ENCODE measurements around the gene OR10J4.
"Not testable (repeated sequence)": the region's sequence is repeated elsewhere in the genome, so short reads cannot be mapped to it uniquely, and the experiment has no call there.

OR10J4 gene

DNA sequence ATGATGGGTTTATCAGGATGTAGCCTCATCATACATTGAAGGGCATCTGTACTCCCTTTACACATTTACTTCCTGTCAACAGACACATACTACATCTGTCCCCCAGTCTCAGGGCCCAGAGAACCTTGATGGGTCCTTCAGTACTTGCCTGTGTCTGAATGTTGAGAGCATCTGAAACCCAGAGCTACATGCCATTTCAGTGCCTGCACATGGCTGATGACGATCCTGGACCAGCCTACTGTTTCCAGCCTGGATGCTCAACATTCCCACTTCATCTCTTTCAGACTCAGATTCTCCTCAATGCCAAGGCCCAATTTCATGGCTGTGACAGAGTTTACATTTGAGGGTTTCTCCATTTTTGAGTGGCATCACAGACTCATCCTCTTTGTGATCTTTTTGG, at the start of gene OR10J4:
OR10J4 (plus strand) TSS at position 301 of the 400 bp plus-strand sequence.
- no peak for DNase-seq (ENCODE audit: low read depth)

DNA sequence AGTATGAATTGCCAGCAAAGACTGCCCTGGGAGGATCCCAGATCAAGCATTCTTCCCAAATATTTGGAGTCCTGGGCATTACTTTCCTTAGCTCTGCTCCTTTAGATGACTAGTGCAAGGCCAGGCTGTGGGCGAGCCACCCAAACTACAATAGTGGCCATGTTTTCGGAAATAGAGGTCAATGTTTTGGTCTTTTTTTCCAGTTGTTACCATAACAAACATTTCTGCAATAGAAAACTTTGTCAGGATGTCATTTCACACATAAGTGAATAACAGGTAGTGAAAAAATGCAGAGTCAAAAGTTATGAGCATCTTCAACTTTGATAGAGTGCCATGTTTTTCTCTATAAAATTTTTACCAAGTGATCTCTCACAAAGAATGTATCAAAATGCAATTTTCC, 25.2 kb upstream of the OR10J4 start:
- no peak for DNase-seq (ENCODE audit: low read depth)

DNA sequence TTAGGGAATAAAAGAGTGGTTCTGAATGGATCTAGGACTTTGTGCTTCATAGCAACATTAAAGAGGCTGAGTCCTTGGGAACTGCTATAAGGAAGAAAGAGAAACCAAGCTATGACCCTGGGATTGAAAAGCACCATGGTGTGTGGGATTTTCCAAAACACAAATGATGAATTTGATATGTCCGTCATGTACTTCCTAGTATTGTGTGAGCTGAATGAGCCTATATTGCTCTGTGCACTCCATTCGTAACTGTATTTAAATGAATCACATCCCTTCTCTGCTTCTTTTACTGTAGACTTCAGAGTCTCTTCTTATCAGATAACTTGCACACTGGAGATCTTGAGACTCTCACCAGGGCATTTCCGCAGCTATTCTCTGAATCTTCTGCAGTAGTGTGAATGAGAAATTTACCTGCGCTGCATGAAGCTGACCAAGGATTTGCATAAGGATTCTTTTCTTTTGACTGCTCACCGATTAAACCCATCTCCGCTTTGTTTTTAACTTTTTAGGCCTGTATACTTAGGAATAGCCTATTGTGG, 23.1 kb upstream of the OR10J4 start:
- no peak for DNase-seq (ENCODE audit: low read depth)

DNA sequence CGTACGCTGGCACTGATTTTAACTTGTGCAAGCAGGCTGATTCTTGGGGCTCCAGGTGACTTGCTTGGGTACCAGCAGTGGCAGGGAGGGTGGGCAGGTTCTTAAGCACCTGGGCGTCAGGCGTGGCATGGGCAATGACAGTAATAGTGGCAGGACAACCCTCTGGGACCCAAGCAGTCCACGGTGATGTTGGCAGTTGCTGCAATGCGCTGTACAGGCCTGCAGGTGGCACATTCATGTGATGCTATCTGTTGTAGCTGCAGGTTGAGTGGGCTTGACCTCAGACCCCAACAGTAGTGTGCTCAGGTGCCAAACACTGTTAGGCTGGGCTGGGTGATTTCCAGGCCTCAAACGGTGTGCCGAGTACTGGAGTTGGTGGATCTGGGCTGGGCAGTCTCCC, 10.2 kb upstream of the OR10J4 start:
- DNase-seq (ENCODE audit: low read depth), result no peak

DNA sequence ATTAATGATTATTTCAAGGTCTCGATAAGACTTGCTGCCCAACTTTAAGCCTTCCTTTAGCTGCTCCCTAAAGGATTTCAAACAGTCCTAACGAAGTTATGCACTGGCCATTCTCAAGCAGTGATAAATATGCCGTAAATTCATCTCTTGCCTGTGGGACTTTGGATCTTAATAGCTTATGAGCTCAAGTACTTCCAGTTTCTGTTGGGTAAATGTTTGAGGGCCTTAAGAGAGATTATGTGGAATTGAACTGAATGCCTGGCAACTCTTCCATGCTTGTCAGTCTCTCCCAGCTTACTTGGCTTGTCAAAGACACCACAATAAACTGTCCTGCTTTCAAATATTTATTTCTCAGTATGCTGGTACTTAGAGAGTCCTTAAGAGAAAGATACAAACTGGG, 3.5 kb upstream of the OR10J4 start:
- no peak for DNase-seq (ENCODE audit: low read depth)

DNA sequence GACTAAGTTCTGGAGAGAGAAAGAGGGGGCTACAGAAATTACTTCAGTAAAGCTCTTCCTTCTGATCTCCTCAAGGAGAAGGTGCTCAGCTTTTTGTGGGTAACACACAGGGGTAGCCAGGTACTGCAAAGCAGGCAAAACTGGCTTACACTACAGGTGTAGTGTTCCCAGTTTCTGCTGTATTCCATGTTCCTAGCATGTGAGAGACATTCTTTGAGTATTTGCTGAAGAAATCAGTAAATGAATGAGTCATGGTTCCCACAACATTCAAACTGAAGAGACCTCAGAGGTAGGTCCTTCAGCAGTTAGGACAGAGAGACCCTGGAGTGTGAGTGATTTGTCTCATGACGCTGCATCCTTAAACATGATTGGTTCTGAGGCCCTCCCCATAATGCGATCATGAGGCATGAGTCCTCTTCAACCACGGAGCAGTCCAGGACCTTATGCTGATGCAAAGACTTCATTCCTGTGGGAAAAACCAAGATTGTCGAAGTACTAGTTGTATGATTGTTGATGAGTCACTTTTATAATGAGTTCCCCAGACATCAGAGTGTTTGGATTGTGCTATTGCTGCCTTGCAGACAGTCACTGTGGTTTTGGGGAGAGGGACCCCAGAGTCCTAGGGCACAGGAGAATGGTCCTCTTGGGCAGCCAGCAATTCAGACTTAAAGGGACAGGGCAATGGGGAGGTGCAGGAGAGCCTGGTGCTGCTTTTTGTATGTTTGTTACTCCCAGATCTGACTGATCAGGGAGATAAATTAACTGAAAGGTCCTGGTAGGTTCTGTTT, 2.7 kb upstream of the OR10J4 start:
- peak; percentile 85 for DNase-seq (ENCODE audit: low read depth)

DNA sequence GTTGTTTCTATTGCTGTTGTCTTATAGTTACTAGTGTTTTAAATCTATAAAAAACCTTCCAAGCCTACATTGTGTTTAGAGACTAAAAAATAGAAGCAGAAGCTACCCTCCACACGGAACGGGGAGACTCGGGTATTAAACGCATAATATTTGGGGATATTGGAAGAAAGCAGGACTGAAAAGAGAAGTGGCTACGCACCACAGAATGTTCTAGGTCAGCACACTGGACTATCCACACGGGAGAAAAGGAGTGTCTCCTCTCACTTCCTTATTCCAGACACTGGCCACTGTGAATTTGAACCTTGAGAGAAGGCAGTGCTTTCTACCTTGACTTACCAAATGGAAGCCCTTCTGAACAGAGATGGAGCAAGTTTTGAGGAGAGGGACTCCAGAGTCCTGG, 1.0 kb upstream of the OR10J4 start:
- DNase-seq (ENCODE audit: low read depth), result no peak

DNA sequence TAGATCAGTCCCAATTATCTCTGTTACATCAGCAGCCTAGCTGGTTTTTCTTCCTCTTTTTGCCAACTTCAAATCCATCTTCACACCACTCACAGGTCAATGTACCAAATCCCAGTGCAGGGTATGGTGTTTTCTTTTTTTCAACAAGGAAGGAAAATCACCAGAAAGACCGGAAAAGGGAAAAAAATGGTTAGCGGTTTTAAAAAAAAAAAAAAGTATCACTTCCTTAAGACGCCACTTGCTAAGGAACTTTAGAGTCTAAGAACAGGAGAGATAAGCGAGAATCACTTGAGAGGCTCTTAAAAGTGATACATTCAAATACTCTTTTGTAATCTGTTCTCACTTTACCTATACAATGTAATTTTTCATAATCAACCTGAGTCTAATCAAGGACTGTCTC, 4.5 kb downstream of the OR10J4 start:
- no peak for DNase-seq (ENCODE audit: low read depth)

DNA sequence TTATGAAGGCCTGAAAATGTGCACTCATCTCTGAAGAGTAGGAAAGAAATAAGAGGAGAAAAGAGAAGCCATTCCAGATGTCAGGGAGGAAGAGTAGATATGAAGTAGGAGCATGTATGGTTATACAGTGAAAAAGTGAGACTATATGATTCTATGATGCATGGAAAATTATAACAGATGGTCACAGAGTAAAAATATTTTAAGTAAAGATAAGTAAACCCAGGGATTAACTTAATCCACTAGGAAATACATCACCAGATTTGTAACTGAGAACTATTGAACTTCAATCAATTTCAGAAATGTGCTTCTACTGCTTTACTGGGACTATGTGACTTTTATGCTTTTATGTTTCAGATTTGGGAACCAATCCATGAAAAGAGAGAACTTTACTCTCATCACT, 7.4 kb downstream of the OR10J4 start, which contains the start of gene OR10J1:
OR10J1 (plus strand) TSS at position 301 of the 400 bp plus-strand sequence; CDS start at position 371, 70 bp downstream.
- DNase-seq (ENCODE audit: low read depth), result no peak

DNA sequence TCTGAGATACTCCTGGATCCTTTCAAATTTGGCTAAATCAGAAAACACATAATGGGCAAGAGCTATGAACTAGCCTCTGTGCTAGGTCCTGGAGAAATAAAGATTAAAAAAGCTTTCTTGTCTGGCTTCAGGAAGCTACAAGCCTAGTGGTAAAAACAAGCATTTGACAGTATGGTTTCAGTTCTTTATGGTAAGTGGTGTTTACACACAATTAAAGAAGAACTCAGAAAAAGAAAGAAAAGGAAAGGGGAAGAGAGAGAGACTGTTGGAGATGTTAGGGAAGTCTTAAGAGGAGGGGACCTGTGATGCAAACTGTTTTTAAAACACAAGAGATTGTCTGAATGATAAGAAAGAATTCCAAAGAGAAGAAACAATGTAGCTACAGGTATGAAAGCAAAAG, 9.4 kb downstream of the OR10J4 start:
- DNase-seq (ENCODE audit: low read depth), result no peak

DNA sequence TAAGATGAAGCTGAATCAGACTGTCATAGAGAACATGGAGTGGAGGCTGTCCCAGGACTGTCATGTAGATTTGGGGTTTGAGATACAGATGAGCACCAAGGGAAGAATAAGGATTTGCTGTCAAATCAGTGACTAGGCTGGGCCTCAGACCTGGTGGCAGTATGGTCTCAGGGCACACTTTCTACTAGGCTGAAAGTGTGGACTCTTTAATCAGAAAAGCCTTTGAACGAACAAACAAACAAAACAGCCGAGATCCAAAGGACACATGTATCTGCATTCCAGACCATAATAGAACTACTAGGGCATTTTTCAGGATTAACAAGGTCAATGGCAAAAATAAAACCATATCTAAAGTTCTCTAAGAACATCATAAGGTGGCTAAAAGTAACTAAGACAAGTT, 10.4 kb downstream of the OR10J4 start:
- no peak for DNase-seq (ENCODE audit: low read depth)

DNA sequence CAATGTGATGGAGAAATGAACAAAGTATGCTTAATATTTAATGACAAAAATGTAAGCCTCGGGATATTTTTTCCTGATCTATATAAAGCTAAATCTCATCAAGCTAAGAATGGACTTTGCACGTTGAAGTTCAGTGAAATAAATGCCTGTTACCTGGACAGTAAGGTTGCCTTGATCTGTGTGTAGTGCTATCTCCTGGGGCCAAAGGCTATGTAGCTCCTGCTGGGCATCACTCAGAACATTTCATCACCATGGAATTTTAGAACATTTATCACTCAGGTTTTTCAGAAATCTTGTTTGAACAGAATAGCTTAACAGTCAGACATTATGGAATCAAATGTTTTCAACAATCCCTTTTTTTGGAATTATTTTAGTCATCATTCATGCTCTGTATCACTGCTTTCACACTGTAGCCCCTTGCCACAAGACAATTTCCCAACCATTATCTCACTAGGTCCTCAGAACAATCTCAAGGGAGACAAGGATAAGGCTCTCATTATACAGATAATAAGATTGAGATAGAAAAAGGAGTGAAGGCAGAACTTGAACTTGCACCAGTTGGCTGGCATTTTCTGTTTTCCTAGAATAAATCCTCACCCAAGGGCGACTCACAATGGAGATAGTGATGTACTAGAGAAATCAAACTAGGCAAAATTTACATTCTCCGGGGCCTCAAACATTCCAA, 11.2 kb downstream of the OR10J4 start:
- no peak for DNase-seq (ENCODE audit: low read depth)

DNA sequence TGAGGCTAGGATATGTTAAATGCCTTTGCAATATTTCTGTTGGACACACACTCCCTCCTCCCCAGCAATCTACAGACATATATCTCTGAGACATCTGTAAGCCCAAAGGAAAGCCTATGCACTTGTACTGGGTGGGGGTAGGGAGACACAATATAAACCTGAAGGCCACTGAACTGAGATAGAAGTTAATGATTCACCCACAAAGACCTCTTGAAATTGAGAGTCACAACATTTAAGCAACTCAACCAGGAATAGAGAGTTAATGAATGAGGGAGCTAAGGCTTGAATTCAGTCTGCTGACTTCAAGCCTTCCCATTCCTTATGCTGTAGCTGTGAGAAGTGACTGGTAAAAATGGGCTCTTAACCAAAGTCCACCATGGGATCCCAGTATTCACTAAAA, 12.5 kb downstream of the OR10J4 start:
- no peak for DNase-seq (ENCODE audit: low read depth)

DNA sequence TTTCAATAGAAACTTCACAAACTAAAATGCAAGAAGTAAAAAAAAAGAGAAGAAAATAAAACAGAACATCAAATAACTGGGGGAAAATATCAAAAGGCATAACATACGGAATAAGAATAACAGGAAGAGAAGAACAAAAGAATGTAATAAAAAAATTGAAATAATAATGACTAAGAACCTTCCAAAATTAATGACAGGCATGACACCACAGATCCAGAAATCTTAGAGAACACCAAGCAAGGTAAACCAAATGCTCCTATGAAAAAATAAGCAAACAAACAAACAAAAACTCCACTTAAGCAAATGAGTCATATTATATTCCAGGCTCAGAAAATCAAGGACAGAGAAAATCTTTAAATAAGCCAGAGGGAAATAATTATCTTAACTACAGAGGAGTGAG, 16.2 kb downstream of the OR10J4 start:
- no peak for DNase-seq (ENCODE audit: low read depth)

DNA sequence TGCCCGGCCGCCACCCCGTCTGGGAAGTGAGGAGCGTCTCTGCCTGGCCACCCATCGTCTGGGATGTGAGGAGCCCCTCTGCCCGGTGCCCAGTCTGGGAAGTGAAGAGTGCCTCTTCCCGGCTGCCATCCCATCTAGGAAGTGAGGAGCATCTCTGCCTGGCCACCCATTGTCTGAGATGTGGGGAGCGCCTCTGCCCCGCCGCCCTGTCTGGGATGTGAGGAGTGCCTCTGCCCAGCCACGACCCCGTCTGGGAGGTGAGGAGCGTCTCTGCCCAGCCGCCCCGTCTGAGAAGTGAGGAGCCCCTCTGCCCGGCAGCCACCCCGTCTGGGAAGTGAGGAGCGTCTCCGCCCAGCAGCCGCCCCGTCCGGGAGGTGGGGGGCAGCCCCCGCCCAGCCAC, 17.6 kb downstream of the OR10J4 start:
- not testable (repeated sequence) for DNase-seq (ENCODE audit: low read depth)

DNA sequence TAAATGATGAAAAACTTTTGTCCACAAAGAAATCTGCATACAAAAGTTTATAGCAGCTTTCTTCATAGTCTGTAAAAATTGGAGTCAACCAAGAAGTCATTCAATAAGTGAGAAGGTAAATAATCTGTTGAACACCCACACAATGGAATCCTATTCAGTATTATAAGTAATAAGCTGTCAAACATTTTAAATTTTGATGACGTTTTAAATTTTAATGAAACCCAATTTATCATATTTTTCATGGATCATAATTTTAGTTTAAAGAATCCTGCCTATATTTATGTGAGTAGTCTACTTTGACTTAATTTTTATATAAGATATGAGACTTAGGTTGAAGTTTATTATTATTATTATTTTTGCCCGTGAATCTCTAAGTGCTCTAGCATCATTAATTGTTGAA, 27.5 kb downstream of the OR10J4 start:
- no peak for DNase-seq (ENCODE audit: low read depth)

DNA sequence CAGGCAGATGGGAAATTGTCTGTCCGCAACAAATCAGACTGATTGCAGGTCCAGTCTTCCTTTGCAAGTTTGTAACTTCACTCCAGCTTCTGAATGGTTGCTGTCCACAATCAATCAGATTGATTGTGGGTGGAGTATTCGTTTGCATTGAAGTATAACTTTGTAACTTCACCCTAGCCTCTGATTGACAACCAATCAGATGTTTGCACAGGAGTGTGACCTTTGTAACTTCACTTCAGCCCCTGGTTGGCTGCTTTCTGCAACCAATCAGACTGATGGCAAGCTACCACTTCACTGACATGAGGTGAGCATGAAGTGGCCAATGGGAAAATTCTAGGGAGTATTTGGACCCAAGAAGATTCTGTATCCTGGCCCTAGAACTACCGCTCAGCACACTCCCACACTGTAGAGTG, 33.2 kb downstream of the OR10J4 start:
- DNase-seq (ENCODE audit: low read depth), result no peak

DNA sequence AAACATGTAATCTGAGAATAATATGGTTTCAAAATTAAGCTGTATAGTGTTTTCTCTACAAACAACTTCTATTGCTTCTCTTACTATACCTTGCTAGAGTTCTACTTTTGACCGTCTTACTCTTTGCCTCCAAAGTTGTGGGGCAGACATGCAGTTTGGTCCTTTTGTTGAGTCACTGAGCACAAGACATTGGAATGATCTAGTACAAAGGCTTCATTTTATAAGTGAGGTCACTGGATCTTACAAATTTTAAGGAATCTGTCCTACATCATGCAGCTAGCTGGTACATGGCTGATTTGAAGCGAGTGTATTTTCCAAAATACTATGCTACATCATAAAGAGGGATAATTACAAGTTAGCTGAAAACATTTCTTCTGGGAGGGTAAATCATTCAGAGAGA, 36.3 kb downstream of the OR10J4 start:
- no peak for DNase-seq (ENCODE audit: low read depth)

DNA sequence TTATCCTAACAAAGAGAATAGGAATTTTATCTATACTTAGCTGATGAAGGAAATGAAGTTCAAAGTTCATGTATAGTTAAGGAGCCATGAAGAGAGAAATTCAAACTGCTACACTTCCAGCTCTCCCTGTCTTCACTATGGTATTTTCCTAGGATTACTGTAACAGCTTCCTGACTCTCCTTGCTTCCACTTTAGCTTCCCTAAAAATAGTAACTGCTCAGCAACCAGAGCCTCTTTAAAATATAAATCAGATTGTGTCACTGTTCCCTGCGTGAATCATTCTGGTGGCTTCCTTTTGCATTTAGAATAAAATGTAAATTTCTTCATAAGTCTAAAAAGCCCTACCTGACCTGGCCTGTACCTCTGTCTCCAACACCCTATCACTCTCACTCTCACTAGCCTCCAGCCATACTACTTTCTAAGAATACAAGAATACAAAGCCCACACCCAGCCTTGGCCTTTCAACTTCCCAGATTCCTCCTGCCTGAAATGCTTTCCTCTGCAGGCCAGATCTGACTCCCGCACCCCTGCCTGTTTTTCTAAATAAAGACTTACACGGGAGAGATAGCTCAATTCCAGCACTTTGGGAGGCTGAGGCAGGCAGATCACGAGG, 38.0 kb downstream of the OR10J4 start:
- no peak for DNase-seq (ENCODE audit: low read depth)

DNA sequence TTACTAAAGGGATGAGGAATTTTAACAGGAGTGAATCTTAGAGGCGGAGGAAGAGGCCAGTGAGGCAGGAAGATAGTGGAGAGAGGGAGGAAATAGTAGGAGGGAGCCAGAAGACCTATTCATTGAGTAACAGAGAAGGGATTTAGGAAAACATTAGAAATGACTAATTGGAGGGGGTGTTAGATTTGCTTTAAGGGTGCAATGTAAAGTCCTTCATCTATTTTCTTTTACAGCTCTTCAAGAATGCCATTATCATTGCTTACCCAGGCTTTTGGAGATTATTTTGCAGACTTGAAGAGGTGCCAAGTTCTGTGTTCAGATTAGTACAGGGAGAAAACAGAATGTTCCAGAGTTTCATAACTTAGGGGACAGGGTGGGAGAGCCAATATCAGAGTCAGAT, 41.3 kb downstream of the OR10J4 start:
- DNase-seq (ENCODE audit: low read depth), result no peak

DNA sequence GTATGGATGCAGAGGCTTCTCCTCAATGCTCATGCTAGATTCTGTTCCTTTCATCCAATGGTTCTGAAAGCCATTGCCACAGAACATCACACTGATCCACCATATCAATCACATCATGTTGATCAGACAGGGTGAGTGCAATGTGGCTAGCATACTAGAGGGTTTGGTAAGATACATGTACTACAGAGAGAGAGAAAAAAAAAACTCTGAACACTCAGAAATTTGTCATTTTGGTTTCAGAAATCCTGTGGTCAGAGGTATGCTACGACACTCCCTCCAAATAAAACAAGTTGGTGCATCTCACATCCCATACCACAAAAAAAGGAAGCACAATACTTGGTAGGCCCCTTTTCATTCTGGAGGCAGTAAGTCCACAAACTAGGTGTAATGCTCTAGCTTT, 42.9 kb downstream of the OR10J4 start:
- DNase-seq (ENCODE audit: low read depth), result no peak
